Raji (cell line): ENCODE measurements around the gene BCL2.

Experiments
- POLR2A ChIP-seq: IDR thresholded peaks from 2 replicates; pipeline ENCODE4 v1.6.1; 2011; ENCODE audit warnings: low read depth, low read length, control low read depth; ENCODE audit not compliant: insufficient read depth

The BCL2 gene

DNA sequence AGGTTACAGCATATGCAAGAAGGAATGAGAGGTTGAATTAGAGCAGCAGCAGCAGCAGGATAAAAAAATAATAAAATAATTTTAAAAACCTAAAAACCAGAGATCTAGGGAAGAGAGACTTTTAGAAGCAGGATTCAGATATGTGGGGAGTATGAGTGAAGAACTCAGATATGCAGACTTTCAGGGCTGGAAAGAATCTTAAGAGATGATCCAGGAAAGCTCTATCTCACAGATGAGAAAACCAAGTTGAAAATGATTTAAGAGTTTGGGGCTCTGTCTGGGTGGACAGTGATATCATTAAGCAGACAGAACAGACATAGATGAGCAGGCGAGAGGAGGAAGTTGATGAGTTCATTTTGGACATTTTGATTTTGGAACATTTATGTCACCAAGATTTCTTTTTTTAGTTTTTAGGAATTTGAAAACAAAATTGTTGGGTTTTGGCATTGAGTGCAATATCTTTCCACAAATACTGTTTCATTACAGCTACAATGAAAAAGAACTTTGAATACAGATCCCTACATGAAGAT lies 31.8 kb downstream of the BCL2 start:
- no peak for TF ChIP-seq POLR2A

DNA sequence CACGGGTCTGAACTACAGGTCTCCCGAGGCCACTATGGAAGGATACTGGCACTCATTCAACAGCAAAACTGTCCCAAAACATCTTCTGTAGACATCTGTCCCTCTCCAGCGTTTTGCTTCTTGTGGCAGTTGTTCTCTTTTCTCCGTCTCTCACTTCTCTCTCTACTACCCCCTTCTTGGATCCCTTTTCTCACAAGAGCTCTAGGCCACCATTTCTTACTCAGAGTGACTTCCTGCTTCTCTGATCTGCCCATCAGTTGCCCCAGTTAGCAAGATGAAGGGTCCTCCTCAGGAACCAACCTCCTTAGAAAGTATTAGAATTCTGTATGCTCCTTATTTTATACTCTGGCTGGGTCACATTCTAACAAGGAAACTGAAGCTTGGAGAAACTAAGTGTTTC lies 32.6 kb downstream of the BCL2 start:
- TF ChIP-seq POLR2A = no peak

DNA sequence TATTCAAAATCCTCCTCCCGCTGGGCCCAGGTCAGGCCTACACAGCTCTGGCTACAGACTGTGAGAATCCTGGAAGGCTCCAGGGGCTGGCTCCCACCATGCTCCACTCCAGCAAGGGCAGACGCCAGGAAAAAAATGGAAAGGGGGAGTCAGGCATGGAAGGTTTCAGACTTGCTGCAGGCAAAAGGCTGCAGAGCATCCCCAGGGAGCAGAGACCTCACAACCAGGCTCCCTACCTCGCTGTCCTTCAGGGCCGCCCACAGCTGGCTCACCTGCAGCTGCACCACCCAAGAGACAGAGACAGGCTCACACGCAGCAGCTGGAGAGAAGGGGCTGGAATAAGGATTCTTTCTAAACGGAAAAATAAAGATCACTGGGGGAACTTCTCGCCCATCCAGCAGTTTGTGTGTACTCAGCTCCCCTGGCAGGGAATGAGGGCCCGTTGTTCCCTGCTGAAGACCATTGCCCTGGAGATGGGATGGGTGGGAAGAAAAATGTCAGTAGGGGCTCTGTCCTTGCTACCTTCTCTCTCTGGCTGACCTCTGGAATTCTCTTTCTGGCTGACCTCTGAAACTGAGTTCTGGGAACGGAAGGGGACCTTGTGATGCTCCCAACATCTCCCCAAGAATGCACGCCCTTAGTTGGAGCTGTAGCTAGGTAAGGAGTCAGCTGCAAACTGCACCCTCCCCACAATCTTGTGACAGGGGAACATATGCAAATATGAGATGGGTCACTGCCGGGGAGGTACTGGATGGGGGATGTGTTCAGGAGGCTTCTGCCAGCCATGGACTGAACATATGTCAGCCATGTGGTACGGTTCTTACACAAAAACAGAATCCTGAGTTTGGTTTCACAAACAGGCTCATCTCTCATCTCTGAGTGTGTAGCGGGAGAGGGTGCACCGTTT lies 34.5 kb downstream of the BCL2 start:
- TF ChIP-seq POLR2A = peak; percentile 55

DNA sequence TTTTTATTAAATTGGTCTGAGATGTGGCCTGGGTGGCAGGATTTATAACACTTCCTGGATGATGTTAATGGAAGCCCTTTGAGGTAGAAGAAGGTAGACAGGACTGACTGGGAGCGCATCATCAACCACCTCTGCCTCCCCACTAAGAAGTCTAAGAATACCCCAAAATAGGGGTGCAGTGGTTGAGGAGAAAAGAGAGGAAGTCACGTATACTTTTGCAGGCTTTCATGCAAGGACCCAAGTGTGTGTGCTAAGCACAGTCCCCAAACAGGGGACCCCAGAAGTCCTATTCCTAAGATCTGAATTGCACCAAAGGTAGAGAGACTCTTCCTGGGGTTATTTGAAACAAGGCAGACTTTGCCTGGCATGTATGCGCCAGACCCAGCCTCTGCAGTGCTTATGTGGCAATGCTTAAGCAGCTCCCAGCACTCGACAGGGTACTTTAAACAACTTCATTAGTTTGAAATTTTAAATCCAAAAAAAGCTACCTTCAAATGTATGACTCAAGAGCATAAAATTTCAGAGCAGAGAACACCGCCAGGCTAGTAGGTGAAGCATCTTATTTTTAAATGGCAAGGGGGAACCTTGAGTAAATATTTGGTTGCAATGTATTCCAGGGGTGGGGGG lies 35.3 kb downstream of the BCL2 start:
- TF ChIP-seq POLR2A = no peak

DNA sequence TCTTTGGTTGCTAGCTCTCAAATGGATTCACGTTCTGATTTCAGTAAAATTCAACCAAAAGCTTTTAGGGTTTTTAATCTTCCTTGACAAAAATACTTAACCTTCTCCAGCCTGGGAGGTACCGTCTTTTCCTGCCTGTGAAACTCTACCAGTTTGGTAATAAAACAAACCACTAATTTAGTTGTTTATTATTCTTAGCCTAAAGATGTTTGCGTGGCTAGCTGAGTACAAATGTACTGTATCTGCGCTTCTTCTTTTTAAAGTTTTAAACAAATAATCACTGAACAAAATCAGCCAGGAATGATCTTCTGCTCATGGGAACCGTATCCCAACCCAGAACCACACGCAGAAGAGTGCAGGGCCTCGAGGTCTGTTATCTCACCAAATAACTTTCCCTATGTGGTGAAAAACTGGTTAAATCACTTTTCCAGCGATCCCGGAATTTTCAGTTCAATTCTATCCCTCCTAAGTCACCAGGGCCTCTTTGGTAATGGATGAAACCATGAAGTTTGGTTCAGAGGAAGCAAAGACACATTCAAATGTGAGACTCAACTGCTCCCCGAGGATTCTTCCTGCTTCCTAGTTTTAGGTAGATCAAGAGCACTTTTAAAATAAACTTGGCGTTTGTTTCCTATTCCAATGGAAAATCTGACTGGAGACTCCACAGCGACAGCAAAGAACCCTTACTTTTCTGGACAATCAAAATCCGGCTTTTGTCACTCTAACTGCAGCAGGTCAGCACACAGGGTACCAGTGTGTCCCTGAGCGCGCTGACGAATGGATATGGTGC lies 36.1 kb downstream of the BCL2 start:
- TF ChIP-seq POLR2A = no peak

DNA sequence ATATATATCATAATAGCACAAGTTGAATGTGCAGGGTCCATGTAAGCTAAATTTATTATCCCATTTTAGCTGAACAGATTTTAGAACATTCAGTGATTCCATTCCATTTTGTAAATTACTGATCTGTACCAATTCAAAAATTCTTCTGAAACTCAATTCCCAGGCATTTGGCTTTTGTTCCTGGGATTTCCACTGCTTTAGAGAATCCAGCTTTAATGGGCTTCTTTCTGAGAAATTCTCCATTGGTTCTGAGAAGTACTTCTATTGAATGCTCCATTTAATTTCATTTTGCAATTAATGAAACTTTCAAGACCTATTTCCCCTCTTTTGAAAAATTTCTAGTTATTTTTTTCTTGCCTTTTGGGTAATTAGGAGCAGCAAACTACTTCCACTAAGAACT lies 36.8 kb downstream of the BCL2 start:
- no peak for TF ChIP-seq POLR2A

DNA sequence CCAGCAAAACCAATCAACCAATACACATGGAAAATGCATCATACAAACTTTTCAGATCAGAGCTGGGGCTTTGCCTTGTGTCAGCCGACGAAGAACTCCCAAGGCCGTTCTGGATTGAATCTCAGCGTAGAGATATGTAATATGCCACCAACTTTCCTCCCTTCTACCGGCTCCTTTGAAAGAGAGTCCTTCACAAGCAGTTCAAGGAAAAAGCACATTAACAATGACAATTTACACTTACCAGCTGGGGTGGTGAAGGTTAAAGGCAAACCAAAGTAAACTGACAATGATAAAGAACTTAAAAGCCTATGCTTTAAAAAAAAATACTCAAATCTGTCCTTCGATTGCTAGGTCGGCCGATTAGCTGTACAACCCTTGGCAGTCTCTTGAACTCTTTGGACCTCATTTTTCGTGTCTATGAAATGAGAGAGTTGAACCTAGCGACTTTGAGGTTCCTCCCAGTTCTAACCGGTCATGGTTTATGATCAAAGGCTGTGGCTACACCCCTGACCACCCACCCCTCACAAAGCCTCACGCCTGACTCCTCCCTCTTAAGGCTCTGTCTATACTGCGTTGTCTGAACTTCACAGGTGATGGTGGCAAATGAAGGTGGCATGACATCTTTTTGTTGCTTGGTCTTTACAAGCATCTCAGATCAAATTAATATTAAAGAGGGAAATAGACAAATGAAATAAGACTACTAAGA lies 46.2 kb downstream of the BCL2 start:
- no peak for TF ChIP-seq POLR2A

DNA sequence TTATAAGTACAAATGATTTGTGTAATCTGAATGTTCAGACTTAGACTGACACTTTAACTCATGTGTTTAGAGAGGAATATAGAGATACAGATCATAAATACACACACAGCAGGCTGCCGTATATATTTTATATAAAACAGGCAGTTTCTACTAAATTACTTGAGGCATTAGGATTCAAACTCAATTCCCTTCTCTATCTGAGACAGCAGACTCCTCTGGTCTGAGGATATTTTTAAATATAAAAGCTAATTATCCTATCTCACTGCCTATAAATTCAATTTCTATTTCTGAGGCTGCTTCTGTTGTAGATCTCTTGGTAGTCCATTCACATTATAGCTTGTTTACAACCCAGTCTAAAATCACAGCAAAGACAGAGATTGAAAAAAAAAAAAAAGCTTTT lies 46.9 kb downstream of the BCL2 start:
- no peak for TF ChIP-seq POLR2A

DNA sequence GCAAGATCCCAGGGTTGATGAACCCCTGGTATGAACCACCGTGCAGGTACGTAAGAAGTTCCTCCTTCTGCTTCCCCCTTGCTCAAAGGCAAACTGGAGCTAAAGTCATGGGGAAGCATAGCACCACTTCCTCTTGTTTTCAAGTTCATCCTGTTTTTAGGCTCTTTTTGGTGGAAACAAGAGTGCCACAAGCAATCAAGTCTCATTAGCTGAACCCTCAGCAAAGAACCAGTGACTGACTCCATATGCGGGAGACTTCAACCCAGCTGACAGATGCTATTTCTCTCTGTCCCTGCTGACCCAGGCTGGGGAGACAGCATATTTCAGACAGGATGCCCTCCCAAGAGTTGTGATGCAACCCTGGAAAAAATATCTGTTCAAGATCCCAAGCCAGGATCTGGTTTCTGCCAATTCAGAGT lies 47.7 kb downstream of the BCL2 start:
- no peak for TF ChIP-seq POLR2A

DNA sequence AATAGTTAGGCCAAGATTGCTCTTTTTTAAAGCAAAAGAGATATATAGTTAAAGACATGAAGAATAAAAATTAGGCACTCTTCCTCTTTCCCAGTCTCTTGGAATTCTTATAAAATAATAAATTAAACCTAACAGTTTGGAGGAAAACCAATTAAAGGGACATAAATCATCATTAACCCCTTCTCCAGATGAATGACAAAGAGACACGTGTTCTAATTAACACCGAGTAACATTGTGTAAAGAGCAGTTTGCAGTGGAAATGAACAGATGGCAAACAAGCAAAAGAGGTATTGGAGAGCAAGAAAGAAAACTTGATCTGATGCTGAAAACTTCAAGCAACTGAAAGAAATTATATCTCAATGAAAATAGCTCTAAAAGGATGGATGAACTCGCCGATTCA lies 48.4 kb downstream of the BCL2 start:
- no peak for TF ChIP-seq POLR2A

DNA sequence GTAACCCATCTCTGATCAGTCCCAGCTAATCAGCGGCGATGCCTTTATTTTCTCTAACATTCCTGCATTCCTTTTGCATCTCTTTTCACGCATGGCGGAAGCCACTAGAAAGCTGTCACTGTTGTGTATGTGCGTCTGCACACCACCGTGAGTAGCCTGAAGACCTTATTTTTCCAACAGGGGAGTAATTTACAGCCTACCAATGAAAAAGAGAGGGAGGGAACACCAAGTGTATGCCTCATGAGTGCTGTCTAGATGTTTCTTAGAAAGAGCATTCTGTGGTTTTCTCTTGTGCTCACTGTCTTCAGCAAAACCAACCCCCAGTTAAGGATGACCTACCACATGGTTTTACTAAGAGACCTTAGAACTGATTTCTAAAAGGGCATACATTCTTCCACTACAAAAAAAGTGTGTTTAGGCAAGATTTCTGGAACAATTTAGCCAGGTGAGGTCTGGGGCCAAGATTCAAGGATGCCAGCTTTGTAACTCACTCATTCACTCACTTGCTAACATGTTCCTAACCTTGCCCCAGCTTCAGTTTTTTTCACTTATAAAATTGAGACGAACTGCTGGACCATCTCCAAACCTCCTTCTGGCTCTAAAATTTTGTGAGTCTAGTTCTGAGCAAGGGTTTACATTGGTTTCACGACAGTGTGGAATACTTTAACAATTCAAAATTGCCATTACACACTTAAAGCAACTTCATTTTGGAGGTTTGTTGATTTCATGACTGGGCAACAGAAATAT lies 51.4 kb downstream of the BCL2 start:
- no peak for TF ChIP-seq POLR2A

DNA sequence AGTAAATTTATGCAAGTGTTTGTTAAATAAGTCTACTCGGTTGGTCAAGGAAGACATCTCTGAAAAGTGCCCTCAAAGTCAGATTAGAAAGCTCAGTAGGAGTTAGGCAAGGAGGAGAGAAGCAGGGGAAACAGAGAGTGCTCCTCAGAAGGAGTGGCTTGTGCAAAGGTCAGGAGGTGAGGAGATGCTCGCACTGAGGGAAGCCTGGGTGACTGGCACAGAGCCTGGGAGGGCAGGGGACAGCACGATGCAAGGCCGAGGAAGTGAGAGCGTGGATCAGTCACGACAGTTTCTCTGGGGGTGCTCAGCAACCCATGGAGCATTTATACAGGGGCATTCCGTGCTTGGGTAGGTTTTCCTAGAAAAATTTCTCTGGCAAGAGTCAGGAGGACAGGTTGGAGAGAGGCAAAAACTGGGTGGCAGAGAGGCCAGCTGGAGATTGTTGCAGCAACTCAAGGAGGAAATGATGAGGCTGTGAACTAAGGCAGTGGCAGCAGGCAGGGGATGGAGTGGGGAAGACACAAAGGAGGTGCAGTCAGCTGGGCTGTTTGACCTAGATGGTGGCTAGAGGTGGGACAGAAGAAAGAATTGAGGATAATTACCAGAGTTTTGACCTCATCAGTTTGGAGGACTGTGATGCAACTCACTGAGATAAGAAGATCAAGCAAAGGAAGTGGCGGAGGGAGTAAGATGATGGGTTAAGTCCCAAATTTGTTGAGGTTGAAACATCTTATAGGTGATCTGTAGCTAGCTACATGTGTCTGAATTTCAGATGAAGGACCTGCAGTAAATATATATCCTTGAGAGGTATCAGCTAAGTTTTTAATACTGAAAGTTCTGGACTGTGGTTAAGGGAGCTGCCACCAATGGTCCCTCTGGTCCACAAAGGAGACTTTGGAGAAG lies 52.4 kb downstream of the BCL2 start:
- no peak for TF ChIP-seq POLR2A

DNA sequence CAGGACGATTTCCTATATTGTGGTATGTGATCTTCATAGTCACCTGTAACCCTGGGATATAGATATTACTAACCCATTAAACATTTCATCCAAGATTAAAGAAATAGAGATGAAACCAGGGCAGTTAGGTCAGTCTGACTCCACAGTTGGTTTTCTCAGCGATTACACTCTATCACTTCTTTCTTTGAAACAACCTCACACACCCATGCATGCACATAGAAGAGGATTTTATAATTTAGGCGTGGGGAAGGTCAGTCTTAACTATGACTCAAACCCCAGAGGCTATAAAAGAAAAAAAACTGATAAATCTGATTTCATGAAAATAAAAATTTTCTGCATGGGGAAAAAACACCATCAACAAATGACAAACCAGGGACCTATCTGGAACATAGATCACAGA lies 54.2 kb downstream of the BCL2 start:
- no peak for TF ChIP-seq POLR2A
